ENCODE data around the gene STX5. TPM values are rescaled to one million over a fixed set of nuclear protein-coding genes. Genes with fewer than 3 reads are reported as not detected.

The STX5 gene
- total and polyA plus RNA-seq, 9 of the 15 experiments (the other 6 are each of a cell fraction or from before 2014, with no cell fraction given), result 2.8 to 28.6 (median 23.7) TPM

DNA sequence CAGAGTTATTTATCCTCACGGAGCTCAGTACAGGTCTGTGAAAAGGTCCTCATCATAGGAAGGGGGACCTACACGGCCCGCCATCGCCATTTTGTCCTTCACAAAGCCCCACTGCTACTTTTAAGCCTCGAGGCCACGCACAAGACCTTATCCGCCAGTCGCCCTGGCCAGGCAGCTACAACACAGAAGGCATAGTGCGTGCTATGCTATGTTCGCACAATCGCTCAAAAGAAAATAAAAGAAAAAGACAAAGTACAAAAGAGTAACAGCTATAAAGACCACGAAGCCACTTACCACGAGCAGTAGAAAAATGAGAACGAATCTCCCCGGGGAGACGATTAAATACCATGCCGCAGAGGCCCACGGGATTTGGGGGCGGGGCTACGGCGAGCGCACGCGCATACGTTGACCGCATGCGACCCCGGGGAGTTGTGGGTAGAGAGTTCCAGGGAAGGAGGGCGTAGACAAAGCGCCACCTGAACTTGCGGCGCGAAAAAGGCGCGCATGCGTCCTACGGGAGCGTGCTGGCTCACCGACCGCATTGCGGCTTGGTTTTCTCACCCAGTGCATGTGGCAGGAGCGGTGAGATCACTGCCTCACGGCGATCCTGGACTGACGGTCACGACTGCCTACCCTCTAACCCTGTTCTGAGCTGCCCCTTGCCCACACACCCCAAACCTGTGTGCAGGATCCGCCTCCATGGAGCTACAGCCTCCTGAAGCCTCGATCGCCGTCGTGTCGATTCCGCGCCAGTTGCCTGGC is 23.9 kb upstream of the STX5 start (continued):
- TF ChIP-seq ARID2 (IDR thresholded peaks at IDR 0.05) (no peak), SMAD1 (IDR thresholded peaks at IDR 0.05; ENCODE audit: low read depth, low read length, partially characterized antibody) (peak; percentile 96), RAD21 (CRISPR knock-in tag; conservative IDR thresholded peaks at IDR 0.05 in 1 of 2, IDR thresholded peaks at IDR 0.05 in 1 of 2) (no peak; a peak in 1 of 4 replicates), ZNF57 (CRISPR knock-in tag; IDR thresholded peaks at IDR 0.05) (no peak), ZNF253 (CRISPR knock-in tag; conservative IDR thresholded peaks at IDR 0.05) (peak; percentile 75; the same call in 1 of the 2 replicates), ELF1 (tag; IDR thresholded peaks at IDR 0.05) (no peak), COPS2 (conservative IDR thresholded peaks at IDR 0.05) (no peak), ZNF785 (CRISPR knock-in tag; IDR thresholded peaks at IDR 0.05) (no peak), GABPA (tag; conservative IDR thresholded peaks at IDR 0.05; ENCODE audit: low read depth) (no peak), FUS (optimal IDR thresholded peaks at IDR 0.05; ENCODE audit: low read depth, low read length) (peak; percentile 2), CHD2 (IDR thresholded peaks at IDR 0.05; ENCODE audit: low read depth, low read length) (no peak), ZNF311 (CRISPR knock-in tag; IDR thresholded peaks at IDR 0.05) (no peak), SMARCA4 (IDR thresholded peaks at IDR 0.05) (peak; percentile 5; the same call in 1 of the 2 replicates), ZC3H11A (IDR thresholded peaks at IDR 0.05; ENCODE audit: low read depth, low read length) (no peak), KLF1 (tag; IDR thresholded peaks at IDR 0.05) (no peak)

All from K562 (cell line).